ENCODE measurements around the gene NCKAP5L.
A peak's percentile ranks its signal among the peaks of the same experiment; 100 is the strongest.
"Not testable (repeated sequence)": the region's sequence is repeated elsewhere in the genome, so short reads cannot be mapped to it uniquely, and the experiment has no call there.

Gene NCKAP5L

DNA sequence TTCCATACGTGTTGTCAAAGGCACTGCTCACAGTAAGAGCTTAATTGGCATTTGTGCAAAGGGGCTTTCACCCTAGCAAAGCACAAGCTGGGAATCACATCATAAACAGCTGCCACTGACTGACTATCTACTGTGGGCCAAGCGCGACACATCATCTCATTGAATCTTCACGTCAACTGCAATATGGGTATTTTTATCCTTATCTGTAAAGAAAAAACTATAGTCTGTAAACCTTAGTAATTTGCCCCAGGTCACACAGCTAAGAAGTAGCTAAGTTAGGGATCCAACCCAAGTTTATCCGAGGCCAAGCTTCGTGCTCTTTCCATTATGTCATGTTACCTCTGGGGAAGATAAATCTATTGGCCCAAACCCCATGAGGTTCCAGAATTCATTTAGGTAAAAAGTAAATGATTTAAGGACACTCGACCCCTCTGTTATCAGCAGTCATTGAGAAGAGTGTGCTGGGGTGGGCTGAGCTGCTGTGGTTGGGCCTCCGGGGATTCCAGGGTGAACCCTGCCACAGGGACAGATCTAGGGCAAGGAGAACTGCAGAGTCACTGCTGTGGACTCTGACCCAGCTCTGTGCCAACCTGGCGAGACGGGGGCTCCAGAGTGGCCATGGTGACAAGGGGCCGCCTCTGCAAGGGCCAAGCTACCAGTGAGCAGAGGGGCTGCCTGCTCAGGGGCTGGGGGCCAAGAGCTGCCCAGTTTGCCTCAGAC, 27.6 kb downstream of the NCKAP5L start:
- no peak for DNase-seq (ENCODE audit: low spot score)

GRCh38 chr12:49798934-49799333, 29.3 kb downstream of the NCKAP5L start:
- no peak for DNase-seq (ENCODE audit: low spot score)

DNA sequence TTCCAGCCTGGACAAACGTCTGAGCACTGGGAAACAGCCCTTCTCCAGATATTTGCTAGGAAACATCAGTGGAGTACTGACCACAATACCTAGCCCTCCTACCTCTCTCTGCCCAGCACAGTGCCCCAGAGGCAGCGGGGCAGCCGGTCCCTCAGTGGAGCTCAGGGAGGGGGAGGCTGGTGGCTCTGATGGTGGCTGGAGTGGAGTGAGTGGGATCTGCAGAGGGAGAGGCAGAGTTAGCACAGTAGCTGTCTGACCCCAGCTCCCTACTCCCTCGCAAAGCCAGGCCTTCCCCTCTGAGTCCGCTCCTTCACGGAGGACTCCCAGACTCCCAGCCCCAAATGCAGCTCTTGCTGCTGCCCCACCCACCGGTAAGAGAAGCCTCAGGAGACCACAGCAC, 30.0 kb downstream of the NCKAP5L start:
- DNase-seq (ENCODE audit: low spot score), result no peak

- DNase-seq (ENCODE audit: low spot score), result no peak
Measured at GRCh38 chr12:49797449-49797776, 30.8 kb downstream of the NCKAP5L start.

GRCh38 chr12:49796606-49797448, 31.4 kb downstream of the NCKAP5L start:
- no peak for DNase-seq (ENCODE audit: low spot score)

- DNase-seq (ENCODE audit: low spot score), result no peak
Measured at GRCh38 chr12:49796155-49796554, 32.1 kb downstream of the NCKAP5L start.

GRCh38 chr12:49795654-49796105, 32.5 kb downstream of the NCKAP5L start:
- no peak for DNase-seq (ENCODE audit: low spot score)

GRCh38 chr12:49794811-49795653, 33.2 kb downstream of the NCKAP5L start:
- DNase-seq (ENCODE audit: low spot score), result no peak

DNA sequence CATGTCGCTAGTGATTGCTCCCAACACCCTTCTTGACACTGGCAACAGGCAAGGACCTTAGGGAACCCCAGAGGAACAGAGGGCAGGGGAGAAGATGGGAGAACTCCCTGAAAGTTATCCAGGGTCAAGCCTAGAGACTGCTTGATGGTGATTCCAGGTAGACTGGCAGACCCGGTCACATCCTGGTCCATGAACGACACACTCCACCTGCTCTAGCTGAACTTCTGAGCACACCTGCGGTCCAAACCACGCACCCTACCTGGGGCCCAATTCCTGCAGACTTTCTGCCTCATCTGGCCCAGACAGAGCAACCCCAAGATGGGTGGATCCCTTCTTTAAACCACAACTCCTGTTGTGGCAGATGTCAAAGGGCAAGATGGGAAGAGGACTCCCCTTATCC, 34.2 kb downstream of the NCKAP5L start:
- no peak for DNase-seq (ENCODE audit: low spot score)

DNA sequence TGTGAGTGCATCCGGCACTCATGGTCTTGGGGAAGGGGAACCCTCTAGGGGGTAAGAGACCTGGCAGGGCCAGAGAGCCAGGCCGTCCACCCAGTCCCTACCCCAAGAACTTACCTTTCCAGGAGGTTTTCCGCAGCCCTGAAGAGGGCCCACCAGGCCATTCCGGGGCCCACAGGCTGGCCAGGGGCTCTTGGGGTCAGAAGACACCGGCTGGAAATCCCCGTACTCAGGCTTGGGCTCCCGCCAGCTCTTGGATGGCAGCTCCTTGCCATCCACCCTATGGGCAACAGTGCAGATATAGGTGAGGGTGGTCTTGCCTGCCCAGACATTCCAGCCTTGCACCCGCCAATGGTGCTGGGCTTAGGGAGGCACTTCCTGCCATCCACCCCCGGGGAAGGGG, 34.6 kb downstream of the NCKAP5L start:
- DNase-seq (ENCODE audit: low spot score), result no peak

- DNase-seq (ENCODE audit: low spot score), result no peak
Measured at GRCh38 chr12:49792976-49793580, 35.1 kb downstream of the NCKAP5L start.

DNA sequence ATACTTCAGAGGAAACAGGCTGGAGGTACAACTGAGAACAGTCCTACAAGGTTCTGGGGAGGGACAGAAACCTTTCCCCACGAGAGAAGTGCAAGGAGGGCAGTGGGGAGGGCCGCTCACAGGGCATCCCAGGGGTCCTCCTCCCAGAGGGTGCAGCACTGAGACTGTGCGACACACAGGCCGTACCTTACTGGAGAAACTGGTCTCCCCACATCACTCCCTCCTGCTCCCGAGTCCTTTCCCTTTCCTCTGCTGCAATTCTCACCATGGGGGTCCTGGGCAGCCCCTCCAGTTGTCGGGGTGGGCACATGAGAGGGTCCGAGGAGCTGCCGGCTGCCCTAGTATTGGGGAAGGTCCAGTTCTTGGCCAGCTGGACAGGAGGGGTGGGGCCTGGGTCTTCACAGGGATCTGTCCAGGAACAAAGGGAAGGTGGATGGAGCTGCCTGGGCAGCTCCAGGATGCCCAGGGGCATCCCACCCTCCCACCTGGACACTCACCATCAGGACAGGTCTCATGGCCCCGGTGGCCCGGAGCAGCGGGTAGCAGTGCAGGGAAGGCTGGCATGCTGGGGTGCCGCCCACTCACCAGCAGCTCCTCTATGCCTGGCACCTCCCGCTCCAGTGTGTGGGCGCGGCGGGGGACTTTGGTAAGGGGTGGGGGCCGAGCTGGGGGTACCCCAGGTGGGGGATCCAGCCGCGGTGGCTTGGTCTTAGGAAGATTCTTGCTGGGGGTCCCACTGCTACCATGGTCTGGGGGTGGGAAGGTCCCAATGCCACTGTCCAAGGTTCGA, 35.8 kb downstream of the NCKAP5L start:
- DNase-seq (ENCODE audit: low spot score), result no peak

DNA sequence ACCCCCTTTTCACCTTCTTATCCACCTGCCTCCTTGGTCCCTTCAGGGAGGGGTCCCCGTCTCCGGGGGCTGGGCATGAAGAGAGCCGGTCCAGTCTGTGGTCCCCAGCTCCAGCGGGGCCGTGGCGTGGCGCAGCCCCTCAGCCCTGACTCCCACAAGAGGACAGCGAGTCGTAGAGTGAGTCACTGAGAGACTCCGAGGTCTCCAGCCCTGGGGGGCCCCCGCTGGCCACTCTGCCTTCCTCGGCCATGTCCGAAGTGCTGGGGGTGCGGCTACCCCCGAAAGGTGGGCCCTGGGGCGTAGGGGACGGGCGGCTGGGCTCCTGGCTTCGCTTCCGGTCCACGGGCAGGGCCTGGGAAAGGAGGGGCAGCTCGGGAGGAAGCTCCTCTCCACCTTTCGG, 36.5 kb downstream of the NCKAP5L start:
- DNase-seq (ENCODE audit: low spot score), result no peak

- DNase-seq (ENCODE audit: low spot score), result no peak
Measured at GRCh38 chr12:49790741-49791555, 37.3 kb downstream of the NCKAP5L start.

DNA sequence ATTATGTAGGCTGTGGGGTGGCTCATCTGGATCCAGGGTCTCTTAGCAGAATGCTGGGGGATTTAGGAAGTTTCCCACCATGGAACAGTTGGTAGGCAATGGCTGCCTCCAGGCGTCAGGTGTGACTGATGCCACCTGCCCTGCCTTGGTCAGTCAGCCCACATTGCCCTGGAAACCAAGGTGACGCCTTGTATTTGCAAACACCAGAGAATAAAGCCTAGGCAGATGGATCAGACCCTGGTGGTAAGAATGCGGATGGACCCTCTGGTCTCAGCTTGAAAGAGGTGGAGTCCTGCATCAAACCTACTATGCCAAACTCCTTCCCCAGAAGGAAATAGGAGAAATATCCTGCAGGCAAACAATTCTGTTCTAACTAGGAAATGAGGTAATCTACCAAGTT, 38.2 kb downstream of the NCKAP5L start:
- DNase-seq (ENCODE audit: low spot score), result no peak

DNA sequence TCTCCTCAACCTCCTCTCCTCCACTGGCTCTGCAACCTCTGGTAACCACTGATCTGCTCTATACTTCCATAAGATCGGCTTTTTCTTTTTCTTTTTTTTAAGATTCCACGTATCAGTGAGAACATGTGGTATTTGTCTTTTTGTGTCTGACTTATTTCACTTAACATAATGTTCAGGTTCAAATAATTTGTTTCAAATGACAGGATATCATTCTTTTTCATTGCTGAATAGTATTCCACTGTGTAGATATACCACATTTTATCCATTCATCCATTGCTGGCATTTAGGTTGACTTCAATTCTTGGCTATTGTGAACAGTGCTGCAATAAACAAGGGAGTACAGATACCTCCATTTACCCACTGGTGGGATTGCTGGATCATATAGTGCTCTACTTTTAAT, 40.5 kb downstream of the NCKAP5L start:
- DNase-seq (ENCODE audit: low spot score), result no peak

DNA sequence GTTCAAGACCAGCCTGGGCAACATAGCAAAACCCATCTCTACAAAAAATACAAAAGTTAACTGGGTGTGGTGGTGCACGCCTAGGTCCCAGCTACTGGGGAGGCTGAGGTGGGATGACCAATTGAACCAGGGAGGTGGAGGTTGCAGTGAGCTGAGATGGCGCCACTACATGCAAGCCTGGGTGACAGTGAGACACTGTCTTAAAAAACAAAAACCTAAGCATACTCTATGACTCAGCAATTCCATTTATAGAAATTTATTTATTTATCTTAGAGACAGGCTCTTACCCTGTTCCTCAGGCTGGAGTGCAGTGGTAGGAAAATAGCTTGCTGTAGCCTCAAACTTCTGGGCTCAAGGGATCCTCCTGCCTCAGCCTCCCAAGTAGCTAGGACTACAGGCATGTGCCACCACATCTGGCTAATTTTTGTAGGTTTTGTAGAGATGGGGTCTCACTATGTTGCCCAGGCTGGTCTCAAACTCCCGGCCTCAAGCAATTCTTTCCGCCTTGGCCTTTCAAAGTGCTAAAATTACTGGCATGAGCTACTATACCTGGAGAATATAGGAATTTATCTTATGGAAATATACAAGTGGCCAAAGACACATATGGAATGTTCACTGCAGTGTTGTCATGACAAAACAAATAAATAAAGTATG, 43.3 kb downstream of the NCKAP5L start:
- DNase-seq (ENCODE audit: low spot score), result no peak

GRCh38 chr12:49783917-49784676, 44.1 kb downstream of the NCKAP5L start:
- peak; percentile 58 for DNase-seq (ENCODE audit: low spot score)

DNA sequence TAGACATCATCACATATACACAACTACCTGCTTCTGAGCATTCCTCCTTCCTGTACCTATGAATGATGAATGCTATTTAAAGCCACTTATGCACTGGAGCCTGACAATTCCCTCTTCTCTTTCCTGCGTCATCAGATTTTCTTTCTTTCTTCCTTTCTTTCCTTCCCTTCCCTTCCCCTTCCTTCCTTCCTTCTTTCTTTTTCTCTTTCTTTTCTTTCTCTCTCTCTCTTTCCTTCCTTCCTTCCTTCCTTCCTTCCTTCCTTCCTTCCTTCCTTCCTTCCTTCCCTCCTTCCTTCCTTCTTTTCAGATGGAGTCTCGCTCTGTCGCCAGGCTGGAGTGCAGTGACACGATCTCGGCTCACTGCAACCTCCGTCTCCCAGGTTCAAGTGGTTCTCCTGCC, 47.3 kb downstream of the NCKAP5L start:
- not testable (repeated sequence) for DNase-seq (ENCODE audit: low spot score)
